ENCODE results near the gene CMBL.

GRCh38 chr5:10304932-10305331, 2.8 kb downstream of the CMBL start:
- TF ChIP-seq POLR2AphosphoS5 (IDR thresholded peaks at IDR 0.05; ENCODE audit: low read depth, low read length) (no peak), CTCF (IDR thresholded peaks at IDR 0.05) (peak; percentile 67; the same call in 1 of the 2 replicates)
